WERI-Rb-1 (cell line): ENCODE data around the gene ZCCHC4.

Source experiments
- DNase-seq: peaks from one replicate; pipeline ENCODE4 v3.0.0-alpha.2; 2020
- H3K27ac ChIP-seq: fragments of 250-450 bp; sonication (Bioruptor Pico); 2 replicates; pipeline ENCODE4 v1.5.1; 2020; ENCODE audit warnings: mild to moderate bottlenecking, moderate library complexity
- H3K27me3 ChIP-seq: fragments of 250-450 bp; sonication (Bioruptor Pico); 2 replicates; pipeline ENCODE4 v1.5.1; 2021; ENCODE audit warnings: mild to moderate bottlenecking, low read depth, moderate library complexity; ENCODE audit not compliant: insufficient read depth, severe bottlenecking
- H3K36me3 ChIP-seq: fragments of 250-450 bp; sonication (Bioruptor Pico); 2 replicates; pipeline ENCODE4 v1.5.1; 2020; ENCODE audit warnings: mild to moderate bottlenecking, moderate library complexity
- H3K4me3 ChIP-seq: 2 replicates; pipeline ENCODE4 v1.5.1; 2011; ENCODE audit warnings: low read depth, mild to moderate bottlenecking, control low read depth, low read length
- H3K9me3 ChIP-seq: fragments of 250-450 bp; sonication (Bioruptor Pico); 2 replicates; pipeline ENCODE4 v1.5.1; 2021; ENCODE audit warnings: mild to moderate bottlenecking, moderate library complexity; ENCODE audit not compliant: severe bottlenecking
- CTCF ChIP-seq: IDR thresholded peaks from 2 replicates; pipeline ENCODE4 v1.5.1; 2011; ENCODE audit warnings: low read depth, mild to moderate bottlenecking, control low read depth, inconsistent platforms, low read length

ZCCHC4 gene

GRCh38 chr4:25403699-25404098 lies 91.1 kb downstream of the ZCCHC4 start:
- no peak overlapping the region for H3K27ac ChIP-seq
- H3K27me3 ChIP-seq: no peaks in the 10 kb centered on the region
- peaks cover 22% of the 10 kb centered on the region for H3K36me3 ChIP-seq
- H3K9me3 ChIP-seq: no peaks in the 10 kb centered on the region
- no peak for DNase-seq
- H3K4me3 ChIP-seq: no peak overlapping the region
- TF ChIP-seq CTCF: no peak

DNA sequence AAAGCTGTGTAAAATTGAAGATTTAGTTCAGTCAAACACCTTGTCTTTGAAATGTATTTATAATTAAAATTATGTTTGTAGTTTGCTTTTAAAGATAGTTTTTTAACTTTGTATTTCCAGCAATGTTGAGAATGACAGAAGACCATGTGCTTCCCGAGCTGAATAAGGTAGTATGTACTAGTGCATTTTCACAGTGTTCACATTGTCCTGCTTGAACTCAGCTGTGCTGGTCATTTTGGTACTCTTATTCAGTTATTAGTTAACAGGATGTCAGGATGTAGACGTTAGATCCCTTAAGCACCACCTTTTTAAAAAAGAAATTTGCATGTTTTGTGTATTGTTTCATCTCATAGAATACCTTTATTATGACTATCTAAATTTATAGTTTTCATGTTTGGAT lies 92.9 kb downstream of the ZCCHC4 start:
- no peak for TF ChIP-seq CTCF
- no peaks in the 10 kb centered on the region for H3K9me3 ChIP-seq
- no peak for DNase-seq
- no peaks in the 10 kb centered on the region for H3K27me3 ChIP-seq
- no peak overlapping the region for H3K27ac ChIP-seq
- no peak overlapping the region for H3K4me3 ChIP-seq
- H3K36me3 ChIP-seq: peaks cover 21% of the 10 kb centered on the region

GRCh38 chr4:25406081-25406692 lies 93.6 kb downstream of the ZCCHC4 start:
- Histone ChIP-seq H3K27me3 (no peaks in the 10 kb centered on the region), H3K36me3 (peaks cover 28% of the 10 kb centered on the region), H3K9me3 (no peaks in the 10 kb centered on the region), H3K4me3 (no peak overlapping the region), H3K27ac (no peak overlapping the region)
- no peak for TF ChIP-seq CTCF
- DNase-seq: no peak

DNA sequence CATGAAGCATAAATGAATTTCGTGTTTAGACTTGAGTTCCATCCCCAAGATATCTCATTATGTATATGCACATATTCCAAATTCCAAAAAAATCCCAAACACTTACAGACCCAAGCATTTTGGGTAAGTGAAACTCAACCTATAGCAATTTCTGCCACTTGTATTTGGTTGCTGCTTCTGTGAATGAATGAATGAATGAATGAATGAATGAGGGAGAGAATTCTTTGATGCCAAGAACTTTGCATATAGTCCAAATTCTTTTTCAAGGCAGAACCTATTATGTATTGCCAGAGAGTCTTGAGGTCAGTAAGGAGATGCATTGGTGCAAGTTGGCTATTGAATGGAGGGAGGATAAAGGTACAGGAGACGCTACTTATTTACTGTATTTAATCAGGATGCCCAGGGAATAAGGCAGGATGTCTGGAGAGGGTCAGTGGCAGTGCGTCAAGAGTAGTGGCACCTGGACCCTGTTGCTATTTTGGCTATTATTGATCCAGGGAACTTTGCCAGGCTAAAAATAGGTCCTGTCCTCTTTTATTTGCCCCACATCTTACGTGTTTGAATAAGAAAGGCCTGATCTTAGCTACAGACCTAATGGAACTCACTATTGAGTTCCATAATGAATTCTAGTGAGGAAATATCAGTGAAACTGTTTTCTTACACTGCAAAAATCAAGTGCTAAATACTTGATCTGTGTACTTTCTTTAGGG lies 98.4 kb downstream of the ZCCHC4 start:
- no peak overlapping the region for H3K4me3 ChIP-seq
- peaks cover 43% of the 10 kb centered on the region for H3K36me3 ChIP-seq
- H3K27me3 ChIP-seq: no peaks in the 10 kb centered on the region
- DNase-seq: no peak
- no peak for TF ChIP-seq CTCF
- no peak overlapping the region for H3K27ac ChIP-seq
- H3K9me3 ChIP-seq: no peaks in the 10 kb centered on the region

DNA sequence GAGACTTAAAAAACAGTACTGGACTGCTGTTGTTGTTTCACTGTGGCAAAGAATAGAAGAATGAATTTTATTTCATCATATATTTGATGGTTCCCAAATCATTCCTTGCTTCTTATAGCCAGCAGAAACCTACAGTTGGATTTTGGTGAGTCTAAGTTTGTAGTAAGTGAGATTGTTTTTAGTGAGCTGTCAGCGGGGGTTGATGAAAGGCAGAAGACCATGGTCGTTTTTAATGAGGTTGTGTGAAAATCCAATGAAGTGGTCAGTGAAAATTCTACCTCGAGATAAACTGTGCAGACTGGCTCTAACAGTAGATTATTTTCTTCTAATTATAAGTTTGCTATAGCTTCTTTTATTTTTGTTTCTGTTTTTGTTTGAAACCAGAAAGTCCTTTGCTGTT lies 100.7 kb downstream of the ZCCHC4 start:
- Histone ChIP-seq H3K27me3 (no peaks in the 10 kb centered on the region), H3K9me3 (no peaks in the 10 kb centered on the region), H3K4me3 (no peak overlapping the region), H3K36me3 (peaks cover 42% of the 10 kb centered on the region), H3K27ac (no peak overlapping the region)
- no peak for TF ChIP-seq CTCF
- no peak for DNase-seq
